SKM-1 treated with dmso at 0.1 percent for 144 hours (cell line): ENCODE results near the gene C6orf52.
A peak's percentile ranks its signal among the peaks of the same experiment; 100 is the strongest.
"Not testable (repeated sequence)": the region's sequence is repeated elsewhere in the genome, so short reads cannot be mapped to it uniquely, and the experiment has no call there.

Source experiments
- DNase-seq: peaks from one replicate; lab custom pipeline; 2025; ENCODE audit not compliant: unreplicated experiment; lab: John Stamatoyannopoulos, UW

The C6orf52 gene

DNA sequence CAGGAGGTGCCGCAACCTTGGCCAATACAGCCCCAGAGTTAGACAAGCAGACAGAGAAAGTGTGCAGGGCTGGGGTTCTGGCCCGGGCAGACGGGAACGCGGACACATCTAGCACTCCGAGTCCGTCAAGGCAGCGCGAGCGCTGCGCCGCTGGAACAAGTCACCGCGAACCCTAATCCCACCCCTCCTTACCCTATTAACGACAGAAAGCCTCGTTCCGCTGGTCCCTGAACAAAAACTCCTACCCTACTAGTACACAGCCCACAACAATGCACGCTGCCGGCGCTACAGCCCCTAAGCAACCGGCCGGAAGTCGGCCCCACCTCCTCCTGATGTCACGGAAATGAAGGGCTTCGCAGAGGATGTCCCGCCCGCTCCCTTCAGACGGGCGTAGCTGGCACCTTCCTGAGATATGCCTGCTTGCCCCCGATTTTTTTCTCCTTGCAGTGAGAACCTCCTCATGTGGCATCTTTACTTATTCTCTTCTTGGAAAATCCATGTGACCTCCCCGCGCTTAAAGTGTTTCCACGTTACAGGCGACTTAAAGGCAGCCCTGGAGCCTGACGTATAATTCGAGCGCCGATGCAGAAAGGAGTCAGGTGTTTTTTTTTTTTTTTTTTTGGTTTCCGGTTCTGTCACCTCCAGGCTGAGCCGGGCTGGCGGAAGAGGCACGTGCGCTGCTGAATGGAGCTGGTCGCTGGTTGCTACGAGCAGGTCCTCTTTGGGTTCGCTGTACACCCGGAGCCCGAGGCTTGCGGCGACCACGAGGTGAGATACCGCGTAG lies at the start of gene C6orf52, which contains the start of gene PAK1IP1:
Gene C6orf52, minus strand, starts transcription at position 315 of the 784 bp plus-strand sequence. CDS start 7,066 bp downstream, outside the sequence.
Gene PAK1IP1, plus strand, starts transcription at position 671 of the 784 bp plus-strand sequence. Its CDS starts 14 bp downstream, at position 685.
- DNase-seq: peak; percentile 98

DNA sequence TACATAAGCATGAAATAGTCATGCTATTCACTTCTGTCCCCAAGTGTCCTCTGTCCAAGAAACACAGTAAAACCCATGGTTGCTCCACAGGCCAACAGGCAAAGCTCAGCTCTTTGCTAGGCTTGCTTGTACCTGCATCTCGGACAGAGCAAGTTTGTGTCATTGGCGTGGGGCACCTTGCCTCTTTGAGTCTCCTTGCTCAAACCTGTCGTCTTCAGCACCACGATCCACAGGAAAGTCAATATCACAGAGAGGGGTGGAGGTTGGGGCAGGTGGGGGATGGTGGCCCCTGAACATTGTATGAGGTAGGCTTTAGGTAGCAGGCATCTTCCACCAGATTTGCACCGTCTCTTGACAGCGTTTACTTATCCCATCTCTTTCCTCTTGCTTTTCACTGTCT lies 49.1 kb upstream of the C6orf52 start:
- DNase-seq: no peak

DNA sequence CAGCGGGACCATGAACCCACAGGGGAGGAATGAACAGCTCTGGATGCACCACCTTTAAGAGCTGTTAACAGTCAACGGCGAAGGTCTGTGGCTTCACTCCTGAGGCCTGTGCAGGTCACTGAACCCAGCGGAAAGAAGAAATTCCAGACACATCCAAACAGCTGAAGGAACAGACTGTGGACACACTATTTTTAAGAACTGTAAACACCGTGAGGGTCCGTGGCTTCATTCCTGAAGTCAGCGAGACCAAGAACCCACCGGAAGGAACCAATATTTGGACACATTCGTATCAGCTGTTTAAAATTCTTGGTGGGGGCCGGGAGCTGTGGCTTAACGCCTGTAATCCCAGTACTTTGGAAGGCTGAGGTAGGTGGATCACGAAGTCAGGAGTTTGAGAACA lies 47.8 kb upstream of the C6orf52 start:
- DNase-seq: no peak

DNA sequence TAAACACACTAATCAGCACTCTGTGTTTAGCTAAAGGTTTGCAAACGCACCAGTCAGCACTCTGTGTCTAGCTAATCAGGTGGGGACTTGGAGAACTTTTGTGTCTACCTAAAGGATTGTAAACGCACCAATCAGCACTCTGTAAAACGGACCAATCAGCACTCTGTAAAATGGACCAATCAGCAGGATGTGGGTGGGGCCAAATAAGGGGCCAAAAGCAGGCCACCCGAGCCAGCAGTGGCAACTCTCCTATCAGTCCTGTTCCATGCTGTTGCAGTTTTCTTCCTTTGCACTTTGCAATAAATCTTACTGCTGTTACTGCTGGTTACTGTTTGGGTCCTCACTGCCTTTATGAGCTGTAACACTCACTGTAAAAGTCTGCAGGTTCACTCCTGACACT lies 47.2 kb upstream of the C6orf52 start:
- DNase-seq: not testable (repeated sequence)

DNA sequence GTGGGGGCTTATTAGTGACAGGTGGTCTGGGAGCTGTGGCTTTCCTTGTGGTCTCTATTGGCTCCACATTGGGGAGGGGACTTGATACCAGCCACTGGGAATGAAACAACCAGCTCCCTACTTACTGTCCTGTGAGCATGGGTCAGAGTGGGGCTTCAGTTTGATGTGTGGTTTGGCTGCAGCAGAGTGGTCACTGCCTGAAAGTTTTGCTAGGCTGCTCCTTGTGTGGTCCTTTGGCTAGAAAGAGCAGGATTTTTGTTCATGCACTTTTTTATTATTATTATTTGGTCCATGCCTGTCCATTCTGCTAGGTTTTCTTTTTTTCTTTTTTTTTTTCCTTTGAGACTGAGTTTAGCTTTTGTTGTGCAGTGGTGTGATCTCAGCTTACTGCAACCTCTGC lies 45.6 kb upstream of the C6orf52 start:
- DNase-seq: no peak

DNA sequence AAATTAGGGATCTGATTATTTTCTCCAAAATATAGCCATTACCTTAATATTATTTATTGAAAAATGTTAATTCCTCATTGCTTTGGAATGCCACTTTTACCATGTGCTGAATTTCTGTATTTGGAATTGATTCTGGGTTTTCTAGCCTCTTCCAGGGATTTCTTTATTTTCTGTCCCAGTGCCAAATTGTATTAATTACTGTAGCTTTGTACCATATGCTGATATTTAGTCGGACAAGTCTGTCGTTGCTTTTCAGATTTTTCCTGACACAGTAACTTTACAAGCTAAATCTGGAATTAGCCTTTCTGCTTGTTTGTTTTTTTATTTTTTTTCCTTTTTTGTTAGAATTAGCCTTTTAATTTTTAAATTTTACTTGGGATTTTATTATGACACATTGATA lies 42.3 kb upstream of the C6orf52 start:
- DNase-seq: no peak

DNA sequence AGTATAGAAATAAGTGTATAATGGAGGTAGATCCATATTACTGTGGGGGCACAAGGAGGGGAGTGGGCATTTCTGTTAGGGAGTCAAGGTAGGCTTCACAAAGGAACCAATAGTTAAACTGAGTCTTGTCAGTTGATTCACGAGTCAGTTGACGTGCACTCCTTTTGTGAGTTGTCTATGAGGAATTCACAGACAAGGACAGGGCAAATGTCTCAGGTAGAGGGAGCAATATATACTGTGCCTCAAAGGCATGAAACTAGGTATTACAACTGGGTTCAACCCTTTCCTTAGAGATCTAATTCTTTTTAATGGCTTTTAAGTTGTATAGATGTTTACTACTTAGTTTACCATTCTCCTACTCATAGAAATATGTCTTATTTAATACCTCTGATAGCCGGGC lies 39.4 kb upstream of the C6orf52 start:
- DNase-seq: no peak

DNA sequence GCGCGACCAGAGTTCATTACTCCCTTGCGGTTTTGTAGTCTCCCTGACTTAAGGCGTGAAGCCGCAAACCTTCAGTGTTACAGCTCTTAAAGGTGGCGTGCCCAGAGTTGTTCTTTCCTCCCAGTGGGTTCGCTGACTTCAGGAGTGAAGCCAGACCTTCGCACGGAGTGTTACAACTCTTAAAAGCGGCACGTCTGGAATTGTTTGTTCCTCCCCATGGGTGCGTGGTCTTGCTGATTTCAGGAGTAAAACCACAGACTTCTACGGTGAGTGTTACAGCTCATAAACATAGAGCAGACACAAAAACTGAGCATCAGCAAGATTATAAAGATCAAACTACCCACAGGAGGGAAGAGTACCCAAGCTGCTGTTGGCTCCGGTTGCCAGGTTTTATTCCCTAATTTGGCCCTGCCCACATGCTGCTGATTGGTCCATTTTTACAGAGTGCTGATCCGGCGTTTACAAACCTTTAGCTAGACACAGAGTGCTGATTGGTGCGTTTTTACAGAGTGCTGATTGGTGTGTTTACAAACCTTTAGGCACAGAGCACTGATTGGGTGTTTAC lies 38.8 kb upstream of the C6orf52 start:
- no peak for DNase-seq

DNA sequence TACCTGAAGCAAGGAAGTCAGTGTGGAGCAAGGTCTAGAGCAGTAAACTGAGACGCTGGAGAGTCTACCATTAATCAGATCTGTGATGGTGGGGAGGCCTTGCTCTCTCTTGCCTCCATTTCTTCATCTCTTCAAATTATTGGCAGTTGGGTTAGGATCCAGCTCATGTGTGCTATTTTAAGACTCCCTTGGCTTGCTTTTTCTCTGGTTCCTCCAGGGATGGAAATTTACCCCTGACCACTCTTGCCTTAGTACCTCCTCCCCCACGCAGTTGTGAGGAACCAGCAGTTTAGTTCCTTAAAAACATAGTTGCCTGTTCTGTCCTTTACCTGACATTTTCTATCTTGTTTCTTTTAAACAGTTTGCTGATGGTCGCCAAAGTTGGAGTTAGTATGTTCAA lies 35.8 kb upstream of the C6orf52 start:
- DNase-seq: peak; percentile 82

DNA sequence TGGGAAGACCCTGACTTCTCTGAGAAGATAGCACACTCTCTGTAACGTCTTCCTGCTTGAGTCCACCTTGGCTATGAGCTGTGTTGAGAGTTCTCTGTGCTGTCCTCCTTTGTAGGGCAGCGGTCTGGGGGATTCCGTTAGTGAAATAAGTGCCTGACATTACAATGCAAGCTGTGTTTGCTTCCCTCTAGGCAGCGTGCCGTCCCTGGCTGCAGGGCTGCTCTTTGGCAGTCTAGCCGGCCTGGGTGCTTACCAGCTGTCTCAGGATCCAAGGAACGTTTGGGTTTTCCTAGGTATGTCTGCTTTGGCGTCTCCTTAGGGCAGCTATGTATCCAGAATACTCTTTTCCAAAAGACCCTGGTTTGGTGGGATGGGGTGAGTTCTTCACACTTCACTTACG lies 31.3 kb upstream of the C6orf52 start:
- DNase-seq: no peak

DNA sequence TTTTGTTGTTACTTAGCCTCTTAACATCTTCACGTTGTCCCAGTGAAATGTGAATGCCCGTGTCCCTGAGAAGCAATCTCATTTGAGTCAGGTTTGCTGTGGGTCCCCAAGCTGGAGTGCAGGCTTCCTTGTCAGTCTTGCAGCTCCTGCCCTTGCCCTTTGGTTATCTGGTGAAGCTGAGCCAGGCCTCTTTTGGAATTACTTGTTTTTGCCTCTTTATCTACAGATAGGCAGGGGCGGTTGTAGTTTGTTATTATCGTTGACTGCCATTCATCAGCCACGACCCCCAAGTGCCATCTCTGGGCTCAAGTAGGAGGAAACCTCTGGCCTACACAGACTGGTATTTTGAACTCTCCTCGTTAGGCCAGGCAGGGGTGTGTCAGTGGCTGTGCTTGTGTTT lies 30.6 kb upstream of the C6orf52 start:
- no peak for DNase-seq

DNA sequence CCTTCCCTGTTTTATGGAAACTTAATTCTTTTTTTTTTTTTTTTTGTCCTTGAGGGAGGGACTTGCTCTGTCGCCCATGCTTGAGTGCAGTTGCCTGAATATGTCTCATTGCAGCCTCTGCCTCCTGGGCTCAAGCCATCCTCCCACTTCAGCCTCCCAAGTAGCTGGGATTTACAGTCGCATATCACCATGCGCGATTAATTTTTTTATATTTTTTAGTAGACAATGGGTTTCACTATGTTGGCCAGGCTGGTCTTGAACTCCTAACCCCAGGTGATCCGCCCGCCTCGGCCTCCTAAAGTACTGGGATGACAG lies 29.1 kb upstream of the C6orf52 start:
- DNase-seq: no peak

DNA sequence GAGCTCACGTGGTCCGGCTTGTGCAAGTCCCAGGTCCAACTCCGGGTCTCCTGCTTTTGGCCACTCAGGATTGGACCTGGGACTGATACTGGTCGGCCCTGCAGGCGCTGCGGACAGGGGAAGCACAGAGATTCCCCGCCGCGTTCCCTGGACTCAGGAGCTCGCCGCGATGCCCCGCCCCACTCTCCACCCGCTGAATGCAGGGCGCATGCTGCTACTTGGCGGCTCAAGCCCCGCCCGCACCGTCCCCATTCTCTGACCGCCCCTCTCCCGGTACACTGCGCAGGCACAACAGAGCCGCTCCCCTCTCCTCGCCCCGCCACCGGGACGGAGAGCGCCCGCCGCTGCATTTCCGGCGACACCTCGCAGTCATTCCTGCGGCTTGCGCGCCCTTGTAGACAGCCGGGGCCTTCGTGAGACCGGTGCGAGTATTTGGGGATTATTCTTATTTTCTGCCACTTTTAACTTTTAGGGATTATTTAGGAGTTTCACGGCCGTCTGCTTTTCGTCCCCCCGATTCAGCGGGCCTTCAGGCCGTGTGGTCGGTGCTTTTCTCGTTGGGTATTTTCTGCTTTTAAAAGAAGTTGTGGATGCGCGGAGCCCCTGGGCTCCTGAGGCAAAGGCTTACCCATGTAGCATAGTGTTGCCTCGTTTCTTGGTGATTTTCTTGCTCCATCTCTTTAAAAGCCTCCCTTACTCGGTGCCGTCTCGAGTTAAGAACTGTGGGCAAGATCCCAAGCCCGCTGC lies 28.6 kb upstream of the C6orf52 start, which contains the start of gene TMEM14C:
Gene TMEM14C, plus strand, starts transcription at position 251 of the 747 bp plus-strand sequence. CDS start 1,544 bp downstream, outside the sequence.
- peak; percentile 94 for DNase-seq

DNA sequence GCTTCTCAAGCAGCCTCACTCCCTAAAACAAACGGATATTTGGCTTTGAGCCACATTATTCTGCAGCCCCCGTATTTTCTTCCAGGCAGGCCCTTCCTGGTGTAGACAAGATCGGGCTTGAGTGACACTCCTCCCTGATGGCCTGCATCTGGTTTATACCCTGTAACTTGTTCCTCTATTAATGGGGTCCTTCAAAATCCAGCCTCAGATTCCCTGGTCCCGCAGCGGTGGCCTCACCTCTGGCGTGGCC lies 28.1 kb upstream of the C6orf52 start:
- DNase-seq: no peak

DNA sequence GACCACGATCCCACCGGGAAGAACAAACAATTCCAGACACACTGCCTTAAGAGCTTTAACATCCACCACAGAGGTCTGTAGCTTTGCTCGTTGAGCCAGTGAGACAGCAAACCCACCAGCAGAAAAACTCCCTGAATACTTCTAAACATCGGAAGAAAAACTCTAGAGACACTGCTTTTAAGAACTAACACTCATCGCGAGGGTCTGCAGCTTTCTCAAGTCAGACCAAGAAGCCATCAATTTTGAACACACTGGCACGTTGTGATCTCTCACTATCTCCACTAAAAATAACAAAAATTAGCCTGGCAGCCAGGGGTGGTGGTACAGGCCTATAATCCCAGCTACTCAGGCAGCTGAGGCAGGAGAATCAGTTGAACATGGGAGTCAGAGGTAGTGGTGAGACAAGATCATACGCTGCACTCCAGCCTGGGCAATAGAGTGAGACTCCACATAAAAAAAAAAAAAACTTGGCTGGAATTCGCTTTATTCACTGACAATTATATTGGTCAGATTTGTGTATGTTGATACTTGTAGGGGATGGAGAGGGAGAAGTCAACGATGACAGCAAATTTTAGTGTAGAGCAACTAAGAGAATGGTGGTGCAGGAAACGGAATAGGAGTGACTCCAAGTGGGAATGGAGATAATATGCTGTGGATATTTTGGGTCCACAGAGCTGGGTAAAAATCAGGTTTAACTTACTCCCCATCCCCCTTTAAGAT lies 27.6 kb upstream of the C6orf52 start:
- no peak for DNase-seq

DNA sequence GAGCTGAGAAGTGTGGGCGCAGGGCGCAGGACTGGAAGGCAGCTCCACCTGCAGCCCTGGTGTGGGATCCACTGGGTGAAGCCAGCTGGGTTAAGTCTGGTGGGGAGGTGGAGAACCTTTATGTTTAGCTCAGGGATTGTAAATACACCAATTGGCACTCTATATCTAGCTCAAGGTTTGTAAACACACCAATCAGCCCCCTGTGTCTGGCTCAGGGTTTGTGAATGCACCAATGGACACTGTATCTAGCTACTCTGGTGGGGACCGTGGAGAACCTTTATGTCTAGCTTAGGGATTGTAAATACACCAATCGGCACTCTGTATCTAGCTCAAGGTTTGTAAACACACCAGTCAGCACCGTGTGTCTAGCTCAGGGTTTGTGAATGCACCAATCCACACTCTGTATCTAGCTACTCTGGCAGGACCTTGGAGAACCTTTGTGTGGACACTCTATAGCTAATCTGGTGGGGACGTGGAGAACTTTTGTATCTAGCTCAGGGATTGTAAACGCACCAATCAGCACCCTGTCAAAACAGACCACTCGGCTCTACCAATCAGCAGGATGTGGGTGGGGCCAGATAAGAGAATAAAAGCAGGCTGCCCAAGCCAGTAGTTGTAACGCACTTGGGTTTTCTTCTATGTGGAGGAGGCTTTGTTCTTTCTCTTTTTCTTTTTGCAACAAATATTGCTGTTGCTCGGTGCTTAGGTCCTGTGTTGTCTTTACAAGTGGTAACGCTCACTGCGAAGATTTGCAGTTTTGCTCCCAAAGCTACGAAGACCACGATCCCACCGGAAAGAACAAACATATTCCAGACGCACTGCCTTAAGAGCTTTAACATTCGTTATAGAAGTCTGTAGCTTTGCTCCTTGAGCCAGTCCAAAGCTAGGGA lies 26.8 kb upstream of the C6orf52 start:
- not testable (repeated sequence) for DNase-seq

DNA sequence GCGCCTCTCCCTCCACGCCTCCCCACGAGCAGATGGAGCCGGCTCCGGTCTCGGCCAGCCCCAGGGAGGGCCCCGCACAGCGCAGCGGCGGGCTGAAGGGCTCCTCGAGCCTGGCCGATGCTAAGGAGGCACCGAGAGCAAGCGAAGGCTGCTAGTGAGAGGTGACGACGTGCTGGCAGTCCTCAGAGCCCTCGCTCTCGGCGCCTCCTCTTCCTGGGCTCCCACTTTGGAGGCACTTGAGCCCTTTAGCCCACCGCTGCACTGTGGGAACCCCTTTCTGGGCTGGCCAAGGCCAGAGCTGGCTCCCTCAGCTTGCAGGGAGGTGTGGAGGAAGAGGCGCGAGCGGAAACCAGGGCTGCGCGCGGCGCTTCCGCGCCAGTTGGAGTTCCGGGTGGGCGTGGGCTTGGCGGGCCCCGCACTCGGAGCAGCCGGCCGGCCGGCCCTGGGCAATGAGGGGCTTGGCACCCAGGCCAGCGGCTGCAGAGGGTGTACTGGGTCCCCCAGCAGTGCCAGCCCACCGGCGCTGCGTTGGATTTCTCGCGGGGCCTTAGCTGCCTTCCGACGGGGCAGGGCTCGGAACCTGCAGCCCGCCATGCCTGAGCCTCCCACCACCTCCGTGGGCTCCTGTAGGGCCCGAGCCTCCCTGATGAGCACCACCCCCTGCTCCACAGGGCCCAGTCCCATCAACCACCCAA lies 26.0 kb upstream of the C6orf52 start:
- peak; percentile 20 for DNase-seq

DNA sequence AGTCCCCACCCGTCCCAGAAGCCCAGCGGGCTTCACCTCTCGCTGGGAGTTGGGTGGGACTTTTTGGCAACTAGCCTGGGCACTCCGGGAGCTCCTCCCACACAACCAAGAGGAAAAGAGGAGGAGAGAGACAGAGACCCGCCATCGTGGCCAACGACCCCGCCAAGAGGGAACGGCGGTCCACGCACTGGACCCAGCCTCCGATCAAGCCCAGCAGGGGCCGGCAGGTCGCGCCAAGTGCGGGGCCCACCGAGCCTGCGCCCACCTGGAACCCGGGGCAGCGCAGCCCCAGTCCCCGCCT lies 25.5 kb upstream of the C6orf52 start:
- no peak for DNase-seq

DNA sequence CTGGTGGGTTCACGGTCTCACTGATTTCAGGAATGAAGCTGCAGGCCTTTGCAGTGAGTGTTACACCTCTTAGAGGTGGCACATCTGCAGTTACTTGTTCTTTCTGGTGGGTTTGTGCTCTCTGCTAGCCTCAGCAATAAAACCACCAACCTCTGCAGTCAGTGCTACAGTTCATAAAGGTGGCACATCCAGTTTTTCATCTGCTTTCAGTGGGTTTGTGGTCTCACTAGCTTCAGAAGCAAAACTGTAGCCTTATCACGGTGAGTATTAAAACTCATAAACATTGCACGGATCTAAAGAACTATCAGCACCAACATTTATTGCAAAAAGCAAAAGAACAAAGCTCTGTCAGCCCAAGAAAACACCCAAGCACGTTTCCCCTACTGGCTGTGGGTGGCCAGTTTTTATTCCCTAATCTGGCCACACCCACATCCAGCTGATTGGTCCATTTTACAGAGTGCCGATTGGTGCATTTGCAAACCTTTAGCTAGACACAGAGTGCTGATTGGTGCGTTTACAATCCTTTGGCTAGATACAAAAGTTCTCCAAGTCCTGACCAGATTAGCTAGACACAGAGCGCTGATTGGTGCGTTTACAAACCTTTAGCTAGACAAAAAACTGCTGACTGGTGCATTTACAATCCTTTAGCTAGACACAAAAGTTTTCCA lies 25.0 kb upstream of the C6orf52 start:
- DNase-seq: no peak

DNA sequence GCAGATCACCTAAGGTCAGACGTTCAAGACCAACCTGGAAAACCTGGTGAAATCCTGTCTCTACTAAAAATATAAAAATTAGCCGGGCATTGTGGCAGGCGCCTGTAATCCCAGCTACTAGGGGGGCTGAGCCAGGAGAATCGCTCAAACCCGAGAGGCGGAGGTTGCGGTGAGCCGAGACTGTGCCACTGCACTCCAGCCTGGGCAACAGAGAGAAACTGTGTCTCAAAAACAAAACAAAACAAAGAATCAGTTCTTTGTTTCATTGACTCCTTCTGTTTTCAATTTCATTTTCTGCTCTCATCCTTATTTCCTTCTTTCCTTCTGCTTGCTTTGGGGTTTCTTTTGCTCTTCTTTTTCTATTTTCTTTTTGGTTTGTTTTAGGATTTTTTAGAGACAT lies 19.5 kb upstream of the C6orf52 start:
- DNase-seq: no peak
